ENCODE results near the gene HMGB4.

GRCh38 chr1:33841494-33841893, 22.4 kb upstream of the HMGB4 start:
- TF ChIP-seq EZH2 (IDR thresholded peaks at IDR 0.05; ENCODE audit: low read depth) (no peak), CTCF (conservative IDR thresholded peaks at IDR 0.05) (no peak)
